Prostate gland (tissue), 2 donors: ENCODE data around the gene ZNF277.

Experiments used
- POLR2AphosphoS5 ChIP-seq: sonication (generic); formaldehyde crosslinking; IDR thresholded peaks from one replicate; pipeline ENCODE4 v1.6.1; 2017; ENCODE audit warnings: antibody characterized with exemption
- TF ChIP-seq, protein P1 (sequence below), 4 experiments: fragments of 200-600 bp in 2 of 4; fragments of 450-650 bp in 2 of 4; sonication (generic) in 2 of 4; IDR thresholded peaks; 1 replicate in 3 of 4; 2 replicates in 1 of 4; pipeline ENCODE4 v1.5.1; 2016 to 2019; ENCODE audit warnings: antibody characterized with exemption in 4 of 4, mild to moderate bottlenecking in 2 of 4, moderate library complexity in 2 of 4

DNA sequence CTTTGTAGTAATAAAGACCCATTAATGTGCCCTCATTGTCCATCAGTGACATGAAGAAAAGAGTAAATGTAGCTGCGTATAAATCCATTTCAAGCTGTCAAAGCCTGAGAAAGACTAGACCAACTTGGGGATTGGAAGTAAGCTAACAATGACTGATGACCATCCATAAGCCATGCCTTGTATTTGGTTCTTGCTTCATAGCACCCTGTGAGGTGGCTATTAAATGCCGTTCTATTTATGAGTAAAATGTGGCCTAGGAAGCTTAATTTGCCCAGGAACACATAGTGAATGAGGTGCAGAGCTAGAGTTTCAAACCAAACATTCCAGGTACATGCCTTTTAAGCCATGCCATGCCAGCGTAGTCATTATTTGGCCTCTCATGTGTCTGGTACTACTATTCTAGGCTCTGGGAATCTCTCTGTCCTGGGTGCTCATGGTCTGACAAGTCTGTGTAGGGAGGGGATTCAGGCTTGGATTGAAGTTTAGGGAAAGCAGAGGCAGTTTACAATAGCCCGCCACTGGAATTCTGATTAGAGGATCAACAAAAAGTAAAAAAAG lies 92.1 kb downstream of the ZNF277 start:
- TF ChIP-seq, protein P1, sequence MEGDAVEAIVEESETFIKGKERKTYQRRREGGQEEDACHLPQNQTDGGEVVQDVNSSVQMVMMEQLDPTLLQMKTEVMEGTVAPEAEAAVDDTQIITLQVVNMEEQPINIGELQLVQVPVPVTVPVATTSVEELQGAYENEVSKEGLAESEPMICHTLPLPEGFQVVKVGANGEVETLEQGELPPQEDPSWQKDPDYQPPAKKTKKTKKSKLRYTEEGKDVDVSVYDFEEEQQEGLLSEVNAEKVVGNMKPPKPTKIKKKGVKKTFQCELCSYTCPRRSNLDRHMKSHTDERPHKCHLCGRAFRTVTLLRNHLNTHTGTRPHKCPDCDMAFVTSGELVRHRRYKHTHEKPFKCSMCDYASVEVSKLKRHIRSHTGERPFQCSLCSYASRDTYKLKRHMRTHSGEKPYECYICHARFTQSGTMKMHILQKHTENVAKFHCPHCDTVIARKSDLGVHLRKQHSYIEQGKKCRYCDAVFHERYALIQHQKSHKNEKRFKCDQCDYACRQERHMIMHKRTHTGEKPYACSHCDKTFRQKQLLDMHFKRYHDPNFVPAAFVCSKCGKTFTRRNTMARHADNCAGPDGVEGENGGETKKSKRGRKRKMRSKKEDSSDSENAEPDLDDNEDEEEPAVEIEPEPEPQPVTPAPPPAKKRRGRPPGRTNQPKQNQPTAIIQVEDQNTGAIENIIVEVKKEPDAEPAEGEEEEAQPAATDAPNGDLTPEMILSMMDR (IDR thresholded peaks at IDR 0.05): no peak
- no peak for TF ChIP-seq POLR2AphosphoS5
